ENCODE data around the gene RALGAPB. TPM values are rescaled to one million over a fixed set of nuclear protein-coding genes. Genes with fewer than 3 reads are reported as not detected.

Gene RALGAPB
- 25.0 and 29.6 TPM in 2 replicates for total RNA-seq

GRCh38 chr20:38472513-38473366 is at the start of gene RALGAPB:
RALGAPB (plus strand) TSS chr20:38472843; CDS start chr20:38488433, 15,590 bp downstream.

GRCh38 chr20:38434770-38435554 is 37.7 kb upstream of the RALGAPB start, which contains the start of gene SNHG17:
SNHG17 (minus strand) TSS chr20:38435328.

GRCh38 chr20:38581013-38581412 is 108.4 kb downstream of the RALGAPB start, which contains the start of gene ADIG:
ADIG (plus strand) TSS chr20:38581197; CDS start chr20:38581251, 54 bp downstream.

GRCh38 chr20:38601216-38602184 is 128.9 kb downstream of the RALGAPB start, which contains the start of gene ARHGAP40:
ARHGAP40 (plus strand) TSS chr20:38601809.

Other genes with a start within 250 kb of the RALGAPB start
- gene KIAA1755, start 212.1 kb upstream of the RALGAPB start, total RNA-seq = under 0.01 and 2.4 TPM in 2 replicates
- gene BPI, start 168.7 kb upstream of the RALGAPB start, total RNA-seq = not detected in 2 replicates
- not detected in 2 replicates for gene LBP, start 126.4 kb upstream of the RALGAPB start, total RNA-seq
- 6.5 and 7.5 TPM in 2 replicates for gene SNHG17, start 37.5 kb upstream of the RALGAPB start, total RNA-seq
- not detected in 2 replicates for gene ADIG, start 108.4 kb downstream of the RALGAPB start, total RNA-seq
- 0.09 TPM in 1 of 2 replicates, not detected in the other for gene ARHGAP40, start 129.0 kb downstream of the RALGAPB start, total RNA-seq

Data from endothelial cell of coronary artery (primary cell).